ENCODE data around the gene RBM14.

Gene RBM14

GRCh38 chr11:66641834-66642233 is 25.4 kb downstream of the RBM14 start:
- peaks cover 58% of the 10 kb centered on the region for H4K20me1 ChIP-seq (ENCODE audit: insufficient read depth, low read length)
- no peak overlapping the region for H3K27ac ChIP-seq (ENCODE audit: low read length)
- peaks cover 41% of the 10 kb centered on the region for H3K36me3 ChIP-seq (replicated peaks; ENCODE audit: insufficient read depth, low read length)
- H3K4me2 ChIP-seq (ENCODE audit: low read depth, low read length), result peak overlapping the region; percentile 2; the same call in 1 of the 2 replicates
- peaks cover 98% of the 10 kb centered on the region for H3K79me2 ChIP-seq (ENCODE audit: low read length)
- H3K9ac ChIP-seq (ENCODE audit: low read length), result no peak overlapping the region
- no peak for TF ChIP-seq EZH2 (optimal IDR thresholded peaks at IDR 0.05; ENCODE audit: low read depth, low read length)
- no peak for TF ChIP-seq CTCF (IDR thresholded peaks at IDR 0.05; ENCODE audit: low read length)
- no peak for TF ChIP-seq EZH2phosphoT487 (IDR thresholded peaks at IDR 0.05; ENCODE audit: low read length)
- no peaks in the 10 kb centered on the region for H3K9me2 ChIP-seq (replicated peaks; ENCODE audit: insufficient read depth, low read length)
- no peaks in the 10 kb centered on the region for H3K27me3 ChIP-seq (replicated peaks; ENCODE audit: insufficient read depth, low read length)
- no peaks in the 10 kb centered on the region for H3K9me3 ChIP-seq (replicated peaks; ENCODE audit: insufficient read depth, low read length)
- H3F3A ChIP-seq (ENCODE audit: insufficient read depth, low read length), result peaks cover 12% of the 10 kb centered on the region
- H2AFZ ChIP-seq (ENCODE audit: low read length), result no peak overlapping the region
- H3K4me3 ChIP-seq (ENCODE audit: low read length), result no peak overlapping the region
- H3K4me1 ChIP-seq (ENCODE audit: low read length), result peaks cover 31% of the 10 kb centered on the region
- DNase-seq, result no peak

GRCh38 chr11:66643745-66644437 is 27.5 kb downstream of the RBM14 start:
- H3K27ac ChIP-seq (ENCODE audit: low read length), result no peak overlapping the region
- no peak overlapping the region for H3K4me2 ChIP-seq (ENCODE audit: low read depth, low read length)
- H3K27me3 ChIP-seq (replicated peaks; ENCODE audit: insufficient read depth, low read length), result no peaks in the 10 kb centered on the region
- H3K4me1 ChIP-seq (ENCODE audit: low read length), result peaks cover 23% of the 10 kb centered on the region
- H3K9me2 ChIP-seq (replicated peaks; ENCODE audit: insufficient read depth, low read length), result no peaks in the 10 kb centered on the region
- H4K20me1 ChIP-seq (ENCODE audit: insufficient read depth, low read length), result peaks cover 62% of the 10 kb centered on the region
- H3F3A ChIP-seq (ENCODE audit: insufficient read depth, low read length), result no peaks in the 10 kb centered on the region
- DNase-seq, result no peak
- TF ChIP-seq EZH2phosphoT487 (IDR thresholded peaks at IDR 0.05; ENCODE audit: low read length), result no peak
- no peak overlapping the region for H3K9ac ChIP-seq (ENCODE audit: low read length)
- H2AFZ ChIP-seq (ENCODE audit: low read length), result no peak overlapping the region
- peaks cover 41% of the 10 kb centered on the region for H3K36me3 ChIP-seq (replicated peaks; ENCODE audit: insufficient read depth, low read length)
- H3K4me3 ChIP-seq (ENCODE audit: low read length), result no peak overlapping the region
- peaks cover 100% of the 10 kb centered on the region for H3K79me2 ChIP-seq (ENCODE audit: low read length)
- H3K9me3 ChIP-seq (replicated peaks; ENCODE audit: insufficient read depth, low read length), result no peaks in the 10 kb centered on the region

GRCh38 chr11:66646828-66647227 is 30.4 kb downstream of the RBM14 start:
- H3K27me3 ChIP-seq (replicated peaks; ENCODE audit: insufficient read depth, low read length), result no peaks in the 10 kb centered on the region
- no peak for TF ChIP-seq EZH2 (optimal IDR thresholded peaks at IDR 0.05; ENCODE audit: low read depth, low read length)
- TF ChIP-seq CTCF (IDR thresholded peaks at IDR 0.05; ENCODE audit: low read length), result no peak
- no peak for TF ChIP-seq EZH2phosphoT487 (IDR thresholded peaks at IDR 0.05; ENCODE audit: low read length)
- no peak overlapping the region for H3K4me3 ChIP-seq (ENCODE audit: low read length)
- no peak overlapping the region for H3K4me2 ChIP-seq (ENCODE audit: low read depth, low read length)
- H3K9me2 ChIP-seq (replicated peaks; ENCODE audit: insufficient read depth, low read length), result no peaks in the 10 kb centered on the region
- no peaks in the 10 kb centered on the region for H3K4me1 ChIP-seq (ENCODE audit: low read length)
- H3K79me2 ChIP-seq (ENCODE audit: low read length), result peaks cover 97% of the 10 kb centered on the region
- no peak for DNase-seq
- H3K9me3 ChIP-seq (replicated peaks; ENCODE audit: insufficient read depth, low read length), result no peaks in the 10 kb centered on the region
- H4K20me1 ChIP-seq (ENCODE audit: insufficient read depth, low read length), result peaks cover 40% of the 10 kb centered on the region
- H3K9ac ChIP-seq (ENCODE audit: low read length), result no peak overlapping the region
- no peak overlapping the region for H2AFZ ChIP-seq (ENCODE audit: low read length)
- H3K36me3 ChIP-seq (replicated peaks; ENCODE audit: insufficient read depth, low read length), result peaks cover 29% of the 10 kb centered on the region
- no peak overlapping the region for H3K27ac ChIP-seq (ENCODE audit: low read length)
- no peaks in the 10 kb centered on the region for H3F3A ChIP-seq (ENCODE audit: insufficient read depth, low read length)

GRCh38 chr11:66649903-66650302 is 33.5 kb downstream of the RBM14 start:
- H3K9me2 ChIP-seq (replicated peaks; ENCODE audit: insufficient read depth, low read length), result no peaks in the 10 kb centered on the region
- H3K27ac ChIP-seq (ENCODE audit: low read length), result no peak overlapping the region
- no peak overlapping the region for H2AFZ ChIP-seq (ENCODE audit: low read length)
- no peak overlapping the region for H3K9ac ChIP-seq (ENCODE audit: low read length)
- no peaks in the 10 kb centered on the region for H3K9me3 ChIP-seq (replicated peaks; ENCODE audit: insufficient read depth, low read length)
- DNase-seq, result no peak
- H3K4me3 ChIP-seq (ENCODE audit: low read length), result no peak overlapping the region
- peaks cover 15% of the 10 kb centered on the region for H4K20me1 ChIP-seq (ENCODE audit: insufficient read depth, low read length)
- peaks cover 3% of the 10 kb centered on the region; the same call in 1 of the 2 replicates for H3F3A ChIP-seq (ENCODE audit: insufficient read depth, low read length)
- H3K79me2 ChIP-seq (ENCODE audit: low read length), result peaks cover 89% of the 10 kb centered on the region
- TF ChIP-seq EZH2 (optimal IDR thresholded peaks at IDR 0.05; ENCODE audit: low read depth, low read length), result no peak
- TF ChIP-seq CTCF (IDR thresholded peaks at IDR 0.05; ENCODE audit: low read length), result no peak
- no peak for TF ChIP-seq EZH2phosphoT487 (IDR thresholded peaks at IDR 0.05; ENCODE audit: low read length)
- H3K4me2 ChIP-seq (ENCODE audit: low read depth, low read length), result no peak overlapping the region
- no peaks in the 10 kb centered on the region for H3K27me3 ChIP-seq (replicated peaks; ENCODE audit: insufficient read depth, low read length)
- H3K36me3 ChIP-seq (replicated peaks; ENCODE audit: insufficient read depth, low read length), result peaks cover 9% of the 10 kb centered on the region; the same call in 1 of the 2 replicates
- no peaks in the 10 kb centered on the region for H3K4me1 ChIP-seq (ENCODE audit: low read length)
